ENCODE results near the gene ZC3H13. TPM values are rescaled to one million over a fixed set of nuclear protein-coding genes. Genes with fewer than 3 reads are reported as not detected.

The ZC3H13 gene
- total RNA-seq, 4 donors from 2014 or later: 18.8 to 40.6 (median 34.7) TPM

- H3K9me3 ChIP-seq: no peaks in the 10 kb centered on the region
- 87% methylated on average over 3 of the region's 3 CpGs for WGBS
- no peak overlapping the region for H3K4me3 ChIP-seq
- no peaks in the 10 kb centered on the region for H3K27me3 ChIP-seq
- no peaks in the 10 kb centered on the region for H3K4me1 ChIP-seq
- peaks cover 27% of the 10 kb centered on the region for H3K36me3 ChIP-seq
- no peak for DNase-seq (ENCODE audit: low spot score in 2 of 2)
- H3K27ac ChIP-seq: no peak overlapping the region
- TF ChIP-seq CTCF (IDR thresholded peaks at IDR 0.05) (no peak), EP300 (IDR thresholded peaks at IDR 0.05) (no peak), POLR2AphosphoS5 (IDR thresholded peaks at IDR 0.05) (no peak), POLR2A (IDR thresholded peaks at IDR 0.05) (no peak)
Measured at GRCh38 chr13:45954836-45955800, 97.4 kb downstream of the ZC3H13 start.

DNA sequence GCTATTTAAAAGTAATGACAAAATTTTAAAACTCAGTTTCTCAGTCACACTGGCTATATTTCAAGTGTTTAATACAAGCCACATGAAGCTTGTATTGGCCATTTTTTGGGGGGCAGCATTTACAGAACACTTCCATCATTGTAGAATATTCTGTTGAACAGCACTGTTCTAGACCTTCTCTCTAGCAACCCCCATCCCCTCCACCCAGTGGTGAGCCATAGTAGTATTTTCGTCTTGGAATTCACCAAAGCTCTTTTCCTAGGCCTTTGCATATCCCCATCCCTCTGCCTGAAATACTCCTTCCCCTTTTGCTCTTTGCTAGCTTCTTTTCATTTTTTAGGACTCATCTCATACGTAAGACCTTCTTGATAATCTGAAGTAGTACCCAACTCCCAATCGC lies 99.5 kb downstream of the ZC3H13 start:
- H3K36me3 ChIP-seq: peaks cover 19% of the 10 kb centered on the region
- H3K4me3 ChIP-seq: no peak overlapping the region
- DNase-seq (ENCODE audit: low spot score in 2 of 2): no peak
- WGBS: 94% methylated on average over 3 of the region's 3 CpGs
- H3K4me1 ChIP-seq: no peaks in the 10 kb centered on the region
- H3K9me3 ChIP-seq: no peaks in the 10 kb centered on the region
- H3K27ac ChIP-seq: no peak overlapping the region
- no peaks in the 10 kb centered on the region for H3K27me3 ChIP-seq
- TF ChIP-seq POLR2AphosphoS5 (IDR thresholded peaks at IDR 0.05): no peak
- TF ChIP-seq EP300 (IDR thresholded peaks at IDR 0.05): no peak
- no peak for TF ChIP-seq CTCF (IDR thresholded peaks at IDR 0.05)

DNA sequence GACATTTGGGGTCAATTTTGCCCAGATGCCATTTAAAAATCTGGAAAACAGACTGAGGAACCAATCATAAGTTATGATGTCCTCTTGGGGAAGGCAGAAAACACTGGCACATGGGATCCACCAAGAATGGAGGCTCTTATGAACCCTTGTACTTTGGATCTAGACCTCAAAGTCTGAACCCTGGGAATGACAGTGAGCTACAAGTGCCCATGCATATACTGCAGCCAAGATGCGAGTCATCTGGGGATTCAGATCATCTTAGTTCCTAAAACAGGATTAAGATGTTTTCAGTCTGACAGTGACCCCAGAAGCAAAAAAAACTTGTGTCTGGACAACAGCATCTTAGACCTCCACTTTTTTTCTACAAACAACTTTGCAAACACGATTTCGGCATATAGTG lies 100.8 kb downstream of the ZC3H13 start:
- H3K4me1 ChIP-seq: no peaks in the 10 kb centered on the region
- no peak overlapping the region for H3K4me3 ChIP-seq
- H3K9me3 ChIP-seq: no peaks in the 10 kb centered on the region
- H3K27ac ChIP-seq: no peak overlapping the region
- no peaks in the 10 kb centered on the region for H3K27me3 ChIP-seq
- peaks cover 6% of the 10 kb centered on the region for H3K36me3 ChIP-seq
- WGBS: 94% methylated on average over 3 of the region's 3 CpGs
- no peak for TF ChIP-seq EP300 (IDR thresholded peaks at IDR 0.05)
- TF ChIP-seq POLR2AphosphoS5 (IDR thresholded peaks at IDR 0.05): no peak
- no peak for DNase-seq (ENCODE audit: low spot score in 2 of 2)

GRCh38 chr13:45951166-45951565 lies 101.4 kb downstream of the ZC3H13 start:
- Histone ChIP-seq H3K4me1 (no peaks in the 10 kb centered on the region), H3K27me3 (no peaks in the 10 kb centered on the region), H3K4me3 (no peak overlapping the region), H3K9me3 (no peaks in the 10 kb centered on the region), H3K36me3 (peaks cover 4% of the 10 kb centered on the region), H3K27ac (no peak overlapping the region)
- no peak for DNase-seq (ENCODE audit: low spot score in 2 of 2)
- TF ChIP-seq EP300 (IDR thresholded peaks at IDR 0.05) (no peak), POLR2AphosphoS5 (IDR thresholded peaks at IDR 0.05) (no peak), POLR2A (IDR thresholded peaks at IDR 0.05) (no peak), CTCF (IDR thresholded peaks at IDR 0.05) (no peak)

GRCh38 chr13:45950386-45951000 lies 102.1 kb downstream of the ZC3H13 start:
- Histone ChIP-seq H3K36me3 (peaks cover 4% of the 10 kb centered on the region), H3K27ac (no peak overlapping the region), H3K9me3 (no peaks in the 10 kb centered on the region), H3K4me3 (no peak overlapping the region), H3K4me1 (no peaks in the 10 kb centered on the region), H3K27me3 (no peaks in the 10 kb centered on the region)
- TF ChIP-seq POLR2AphosphoS5 (IDR thresholded peaks at IDR 0.05) (no peak), CTCF (IDR thresholded peaks at IDR 0.05) (no peak), EP300 (IDR thresholded peaks at IDR 0.05) (no peak), POLR2A (IDR thresholded peaks at IDR 0.05) (no peak)
- DNase-seq (ENCODE audit: low spot score in 2 of 2): no peak
- WGBS: 73% methylated on average over 4 of the region's 4 CpGs
